HTR-8/SVneo (cell line): ENCODE data around the gene C1orf21.

Experiments used
- DNase-seq: peaks from one replicate; pipeline ENCODE4 v3.0.0; 2011; ENCODE audit warnings: low spot score, mixed read lengths; ENCODE audit not compliant: insufficient read length
- FAIRE-seq: peaks from 2 replicates; lab custom pipeline; 2011; peaks lifted over from hg19 to GRCh38; lab: Jason Lieb, UNC

C1orf21 gene

GRCh38 chr1:184536246-184536985 is 149.6 kb downstream of the C1orf21 start:
- FAIRE-seq (no peak), DNase-seq (no peak)

GRCh38 chr1:184539580-184539979 is 152.8 kb downstream of the C1orf21 start:
- DNase-seq (no peak), FAIRE-seq (no peak)

GRCh38 chr1:184541537-184542152 is 154.8 kb downstream of the C1orf21 start:
- DNase-seq, result no peak
- no peak for FAIRE-seq

- no peak for DNase-seq
- no peak for FAIRE-seq
Measured at GRCh38 chr1:184542291-184542690, 155.5 kb downstream of the C1orf21 start.

- FAIRE-seq, result no peak
- no peak for DNase-seq
Measured at GRCh38 chr1:184545601-184546000, 158.8 kb downstream of the C1orf21 start.

- no peak for DNase-seq
Measured at GRCh38 chr1:184552446-184552845, 165.6 kb downstream of the C1orf21 start.

GRCh38 chr1:184553845-184554244 is 167.0 kb downstream of the C1orf21 start:
- no peak for DNase-seq

More at GRCh38 chr1:184552446-184552845, 165.6 kb downstream of the C1orf21 start:
- FAIRE-seq, result no peak

GRCh38 chr1:184555665-184556641 is 169.1 kb downstream of the C1orf21 start:
- FAIRE-seq, result no peak

More at GRCh38 chr1:184553845-184554244, 167.0 kb downstream of the C1orf21 start:
- FAIRE-seq, result no peak

GRCh38 chr1:184556665-184557064 is 169.8 kb downstream of the C1orf21 start:
- DNase-seq (no peak), FAIRE-seq (no peak)

More at GRCh38 chr1:184555665-184556641, 169.1 kb downstream of the C1orf21 start:
- DNase-seq, result no peak

- FAIRE-seq, result no peak
Measured at GRCh38 chr1:184557423-184558347, 170.9 kb downstream of the C1orf21 start.

GRCh38 chr1:184558691-184559090 is 171.9 kb downstream of the C1orf21 start:
- no peak for FAIRE-seq
- DNase-seq, result no peak

More at GRCh38 chr1:184557423-184558347, 170.9 kb downstream of the C1orf21 start:
- no peak for DNase-seq

- no peak for DNase-seq
- FAIRE-seq, result no peak
Measured at GRCh38 chr1:184559117-184559713, 172.4 kb downstream of the C1orf21 start.

GRCh38 chr1:184562806-184563205 is 176.0 kb downstream of the C1orf21 start:
- DNase-seq, result no peak

GRCh38 chr1:184563308-184563707 is 176.5 kb downstream of the C1orf21 start:
- no peak for FAIRE-seq
- DNase-seq, result peak; percentile 8

More at GRCh38 chr1:184562806-184563205, 176.0 kb downstream of the C1orf21 start:
- FAIRE-seq, result no peak

GRCh38 chr1:184567009-184567408 is 180.2 kb downstream of the C1orf21 start:
- no peak for FAIRE-seq

GRCh38 chr1:184567637-184568036 is 180.8 kb downstream of the C1orf21 start:
- no peak for DNase-seq

More at GRCh38 chr1:184567009-184567408, 180.2 kb downstream of the C1orf21 start:
- DNase-seq, result peak; percentile 10

GRCh38 chr1:184568148-184568547 is 181.3 kb downstream of the C1orf21 start:
- FAIRE-seq (no peak), DNase-seq (no peak)

More at GRCh38 chr1:184567637-184568036, 180.8 kb downstream of the C1orf21 start:
- no peak for FAIRE-seq

GRCh38 chr1:184569106-184569505 is 182.3 kb downstream of the C1orf21 start:
- no peak for FAIRE-seq

GRCh38 chr1:184574588-184574987 is 187.8 kb downstream of the C1orf21 start:
- DNase-seq (no peak), FAIRE-seq (no peak)

More at GRCh38 chr1:184569106-184569505, 182.3 kb downstream of the C1orf21 start:
- DNase-seq, result no peak
